HEK293 (cell line): ENCODE measurements around the gene SLC9C1.

Experiments
- CTCF ChIA-PET: fragments of 350-600 bp; formaldehyde crosslinking; extraction: SDS; loops from one replicate; lab custom pipeline; 2021; ENCODE audit warnings: antibody characterized with exemption; lab: Yijun Ruan, JAX
- POLR2A ChIA-PET: fragments of 300-600 bp; formaldehyde crosslinking; extraction: SDS; loops from one replicate; lab custom pipeline; 2020; ENCODE audit warnings: antibody characterized with exemption, inconsistent platforms; lab: Yijun Ruan, JAX
- H3K27ac ChIP-seq: fragments of 200-500 bp; sonication (Bioruptor generic); 2 replicates; pipeline ENCODE4 v1.5.1; 2014; ENCODE audit warnings: low read depth, low read length, control low read depth, inconsistent platforms; ENCODE audit errors: extremely low read depth
- H3K36me3 ChIP-seq, 2 experiments: fragments of 200-500 bp in 1 of 2; sonication (Bioruptor generic) in 1 of 2; 1 replicate in 1 of 2; 2 replicates in 1 of 2; pipeline ENCODE4 v1.5.1; 2014 to 2017; ENCODE audit warnings: inconsistent platforms in 2 of 2, low read length in 2 of 2; ENCODE audit not compliant: control insufficient read depth in 2 of 2, insufficient read depth in 1 of 2
- H3K4me1 ChIP-seq: fragments of 200-500 bp; sonication (Bioruptor generic); 2 replicates; pipeline ENCODE4 v1.5.1; 2014; ENCODE audit warnings: mild to moderate bottlenecking, low read length, inconsistent platforms; ENCODE audit not compliant: control insufficient read depth, insufficient read depth
- H3K4me3 ChIP-seq: 2 replicates; pipeline ENCODE4 v1.5.1; 2011; ENCODE audit warnings: low read depth, mild to moderate bottlenecking, control low read depth, low read length, moderate library complexity
- H3K9me3 ChIP-seq: fragments of 200-500 bp; sonication (Bioruptor generic); 2 replicates; pipeline ENCODE4 v1.5.1; 2014; ENCODE audit warnings: low read depth, low read length, inconsistent platforms; ENCODE audit not compliant: control insufficient read depth, insufficient read depth
- ELK4 ChIP-seq: IDR thresholded peaks from 2 replicates; pipeline ENCODE4 v1.6.1; 2011; ENCODE audit warnings: mild to moderate bottlenecking, low read depth, low read length, borderline replicate concordance
- GLI2 ChIP-seq: fragments of 450-650 bp; formaldehyde crosslinking; IDR thresholded peaks from 2 replicates; pipeline ENCODE4; 2017; ENCODE audit warnings: missing biosample characterization, missing genetic modification characterization, low read depth, borderline replicate concordance
- GLIS1 ChIP-seq: fragments of 450-650 bp; formaldehyde crosslinking; IDR thresholded peaks from 2 replicates; pipeline ENCODE4 v1.5.1; 2016; ENCODE audit warnings: missing biosample characterization, missing genetic modification characterization
- OSR2 ChIP-seq: fragments of 450-650 bp; formaldehyde crosslinking; IDR thresholded peaks from 2 replicates; pipeline ENCODE4 v1.5.1; 2016; ENCODE audit warnings: missing biosample characterization, missing genetic modification characterization
- OVOL3 ChIP-seq: fragments of 450-650 bp; formaldehyde crosslinking; IDR thresholded peaks from 2 replicates; pipeline ENCODE4 v1.5.1; 2016; ENCODE audit warnings: missing biosample characterization, missing genetic modification characterization
- PRDM10 ChIP-seq: fragments of 450-650 bp; formaldehyde crosslinking; IDR thresholded peaks from 2 replicates; pipeline ENCODE4 v1.5.1; 2016; ENCODE audit warnings: missing biosample characterization, missing genetic modification characterization
- RBAK ChIP-seq: fragments of 450-650 bp; formaldehyde crosslinking; IDR thresholded peaks from 2 replicates; pipeline ENCODE4 v1.5.1; 2016; ENCODE audit warnings: missing biosample characterization, missing genetic modification characterization
- SCRT2 ChIP-seq: fragments of 450-650 bp; formaldehyde crosslinking; IDR thresholded peaks from 2 replicates; pipeline ENCODE4 v1.5.1; 2016; ENCODE audit warnings: missing biosample characterization, missing genetic modification characterization
- SP7 ChIP-seq: fragments of 450-650 bp; formaldehyde crosslinking; IDR thresholded peaks from 2 replicates; pipeline ENCODE4 v1.5.1; 2016; ENCODE audit warnings: missing biosample characterization, missing genetic modification characterization
- YY2 ChIP-seq: fragments of 450-650 bp; formaldehyde crosslinking; IDR thresholded peaks from 2 replicates; pipeline ENCODE4 v1.5.1; 2016; ENCODE audit warnings: missing biosample characterization, missing genetic modification characterization
- ZBTB17 ChIP-seq: fragments of 450-650 bp; formaldehyde crosslinking; IDR thresholded peaks from 2 replicates; pipeline ENCODE4 v1.5.1; 2016; ENCODE audit warnings: missing biosample characterization, missing genetic modification characterization
- ZNF10 ChIP-seq: fragments of 450-650 bp; formaldehyde crosslinking; IDR thresholded peaks from 2 replicates; pipeline ENCODE4 v1.5.1; 2017; ENCODE audit warnings: missing biosample characterization, missing genetic modification characterization
- ZNF16 ChIP-seq: fragments of 450-650 bp; formaldehyde crosslinking; IDR thresholded peaks from 2 replicates; pipeline ENCODE4 v1.5.1; 2016; ENCODE audit warnings: low read depth, missing biosample characterization, missing genetic modification characterization
- ZNF169 ChIP-seq: fragments of 450-650 bp; formaldehyde crosslinking; IDR thresholded peaks from 2 replicates; pipeline ENCODE4 v1.5.1; 2016; ENCODE audit warnings: missing biosample characterization, missing genetic modification characterization
- ZNF175 ChIP-seq: fragments of 450-650 bp; formaldehyde crosslinking; IDR thresholded peaks from 2 replicates; pipeline ENCODE4 v1.5.1; 2016; ENCODE audit warnings: missing biosample characterization, missing genetic modification characterization
- ZNF211 ChIP-seq: fragments of 450-650 bp; formaldehyde crosslinking; IDR thresholded peaks from 2 replicates; pipeline ENCODE4 v1.5.1; 2016; ENCODE audit warnings: low read depth, missing biosample characterization, missing genetic modification characterization
- ZNF366 ChIP-seq: fragments of 450-650 bp; formaldehyde crosslinking; conservative IDR thresholded peaks from 2 replicates; pipeline ENCODE4 v1.5.1; 2016; ENCODE audit warnings: missing biosample characterization, missing genetic modification characterization
- ZNF548 ChIP-seq: fragments of 450-650 bp; formaldehyde crosslinking; IDR thresholded peaks from 2 replicates; pipeline ENCODE4 v1.5.1; 2016; ENCODE audit warnings: missing biosample characterization, missing genetic modification characterization
- ZNF639 ChIP-seq: fragments of 450-650 bp; formaldehyde crosslinking; IDR thresholded peaks from 2 replicates; pipeline ENCODE4 v1.5.1; 2016; ENCODE audit warnings: missing biosample characterization, missing genetic modification characterization
- ZNF654 ChIP-seq: fragments of 450-650 bp; formaldehyde crosslinking; IDR thresholded peaks from 2 replicates; pipeline ENCODE4 v1.5.1; 2016; ENCODE audit warnings: low read depth, missing biosample characterization, missing genetic modification characterization
- ZNF704 ChIP-seq: fragments of 450-650 bp; formaldehyde crosslinking; IDR thresholded peaks from 2 replicates; pipeline ENCODE4 v1.5.1; 2016; ENCODE audit warnings: missing biosample characterization, missing genetic modification characterization
- ZNF776 ChIP-seq: fragments of 450-650 bp; formaldehyde crosslinking; IDR thresholded peaks from 2 replicates; pipeline ENCODE4 v1.5.0; 2017; ENCODE audit warnings: missing biosample characterization, missing genetic modification characterization, borderline replicate concordance

SLC9C1 gene

GRCh38 chr3:112111785-112112402, 182.1 kb downstream of the SLC9C1 start (continued):
- no peak for TF ChIP-seq OVOL3 (tag by site-specific recombination)
- TF ChIP-seq ZNF776 (tag by site-specific recombination): no peak
- peak; percentile 9; the same call in 1 of the 2 replicates for TF ChIP-seq ZNF10 (tag by site-specific recombination)
- peak; percentile 84 for TF ChIP-seq ZNF654 (tag by site-specific recombination)
- TF ChIP-seq ZNF16 (tag by site-specific recombination): no peak
- no peak for TF ChIP-seq GLI2 (tag by site-specific recombination)
- TF ChIP-seq ZNF548 (tag by site-specific recombination): no peak
- no peak for TF ChIP-seq SCRT2
- TF ChIP-seq RBAK (tag by site-specific recombination): no peak
- TF ChIP-seq ELK4: no peak
- no peak for TF ChIP-seq ZNF639 (tag by site-specific recombination)
- TF ChIP-seq YY2 (tag by site-specific recombination): no peak
- TF ChIP-seq ZNF211: no peak
- no peak for TF ChIP-seq PRDM10 (tag by site-specific recombination)
- TF ChIP-seq ZNF704 (tag by site-specific recombination): no peak
- TF ChIP-seq, all 188 proteins: peak for 4

GRCh38 chr3:112109322-112109721, 184.7 kb downstream of the SLC9C1 start:
- H3K9me3 ChIP-seq: no peaks in the 10 kb centered on the region
- peaks cover 0 to 55% of the 10 kb centered on the region in 2 experiments; a peak in 2 of 3 replicates for H3K36me3 ChIP-seq
- H3K27ac ChIP-seq: no peak overlapping the region
- ChIA-PET CTCF (interaction anchor here (1.3 kb wide), 1 partner anchor 422 kb away, joined by 4 read pairs; no protein-coding TSS in a partner anchor), POLR2A (no interaction called here)
- H3K4me3 ChIP-seq: no peak overlapping the region
- H3K4me1 ChIP-seq: no peaks in the 10 kb centered on the region
- peak; percentile 17; the same call in 1 of the 2 replicates for TF ChIP-seq GLIS1 (tag by site-specific recombination)
- TF ChIP-seq SP7: 0 out of 2 replicates have a peak, but pooled peaks have one; percentile 34
- peak; percentile 29; the same call in 1 of the 2 replicates for TF ChIP-seq ZNF366
- TF ChIP-seq ZNF175 (tag by site-specific recombination): no peak
- peak; percentile 60 for TF ChIP-seq OSR2 (tag by site-specific recombination)
- peak; percentile 18; the same call in 1 of the 2 replicates for TF ChIP-seq PRDM10 (tag by site-specific recombination)
- TF ChIP-seq ZBTB17: peak; percentile 47; the same call in 1 of the 2 replicates
- no peak for TF ChIP-seq ZNF169 (tag by site-specific recombination)
